Globus pallidus (tissue), 1 donor: ENCODE measurements around the gene USP24.
"Not testable (repeated sequence)": the region's sequence is repeated elsewhere in the genome, so short reads cannot be mapped to it uniquely, and the experiment has no call there.

Source experiments
- DNase-seq: peaks from one replicate; pipeline ENCODE4 v3.0.0-alpha.2; 2015; ENCODE audit warnings: low spot score

The USP24 gene

DNA sequence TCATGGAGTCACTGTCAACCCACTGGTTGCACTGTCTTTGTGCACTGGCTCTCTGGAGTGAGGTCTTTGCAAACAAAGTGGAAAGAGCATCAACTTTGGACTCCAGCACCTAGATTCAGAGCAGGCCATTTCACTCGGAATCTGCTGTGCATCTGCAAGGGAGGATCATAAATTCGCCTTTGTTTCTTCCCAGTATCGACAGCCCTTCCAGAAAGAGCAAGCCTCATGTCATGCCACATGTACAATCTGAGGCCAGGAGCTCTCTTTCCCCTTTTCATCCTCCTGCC lies 176.7 kb downstream of the USP24 start:
- DNase-seq: no peak

DNA sequence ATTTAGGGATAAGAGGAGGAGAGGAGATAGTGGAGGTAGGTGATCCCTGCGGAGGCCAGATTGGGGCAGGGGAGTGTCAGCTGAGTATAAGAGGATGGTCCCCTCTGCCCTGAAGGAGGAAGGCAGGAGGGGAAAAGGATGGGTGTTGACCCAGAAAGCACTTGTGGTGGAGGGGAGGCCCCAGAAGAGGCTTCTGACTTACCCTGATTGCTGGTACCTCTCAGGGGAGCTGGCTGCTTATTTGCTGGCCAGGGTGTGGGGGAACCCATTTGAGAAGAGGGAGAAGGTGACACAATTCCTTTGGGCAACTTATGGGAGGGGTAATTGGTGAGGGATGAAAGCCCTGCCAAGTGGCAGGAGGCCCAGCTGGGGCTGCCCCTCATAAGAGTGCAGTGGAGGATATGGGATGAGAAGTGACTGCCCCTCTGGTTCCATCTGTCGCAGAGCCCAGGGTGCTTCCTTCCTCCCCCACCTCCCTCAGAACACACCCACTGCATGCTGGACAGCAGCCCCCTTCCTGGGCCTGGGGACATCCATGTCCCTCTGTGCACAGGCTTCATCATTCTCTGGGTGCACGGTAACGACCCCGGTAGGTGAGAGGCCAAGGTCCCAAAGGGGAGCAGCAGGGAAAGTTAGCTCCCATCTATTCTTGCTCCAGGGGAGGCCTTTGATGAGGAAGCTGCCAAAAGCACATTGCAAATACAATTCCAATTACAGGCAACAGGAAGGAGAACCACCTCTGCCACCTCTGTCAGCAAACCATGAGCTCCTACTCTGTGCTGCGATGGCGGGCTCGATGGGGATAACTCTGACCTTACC lies 177.2 kb downstream of the USP24 start:
- no peak for DNase-seq

DNA sequence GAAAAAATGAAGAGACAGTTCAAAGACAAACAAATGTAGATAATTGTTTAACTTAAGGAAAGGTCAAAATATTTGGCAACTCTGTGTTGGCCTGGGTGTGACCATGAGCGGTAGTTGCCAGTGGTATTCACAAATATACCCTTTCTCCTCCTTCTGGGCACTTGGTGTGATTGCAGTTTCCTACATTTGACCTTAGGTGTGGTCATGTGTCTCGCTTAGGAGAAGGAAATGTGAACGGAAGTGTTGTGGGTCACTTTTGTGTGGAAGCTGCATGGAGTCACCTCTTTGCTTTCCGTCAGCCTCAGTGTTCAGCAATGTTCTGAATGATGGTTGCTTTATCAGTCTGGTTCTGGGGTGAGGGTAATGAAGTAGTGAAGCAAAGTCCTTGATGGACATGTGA lies 179.3 kb downstream of the USP24 start:
- DNase-seq: no peak

DNA sequence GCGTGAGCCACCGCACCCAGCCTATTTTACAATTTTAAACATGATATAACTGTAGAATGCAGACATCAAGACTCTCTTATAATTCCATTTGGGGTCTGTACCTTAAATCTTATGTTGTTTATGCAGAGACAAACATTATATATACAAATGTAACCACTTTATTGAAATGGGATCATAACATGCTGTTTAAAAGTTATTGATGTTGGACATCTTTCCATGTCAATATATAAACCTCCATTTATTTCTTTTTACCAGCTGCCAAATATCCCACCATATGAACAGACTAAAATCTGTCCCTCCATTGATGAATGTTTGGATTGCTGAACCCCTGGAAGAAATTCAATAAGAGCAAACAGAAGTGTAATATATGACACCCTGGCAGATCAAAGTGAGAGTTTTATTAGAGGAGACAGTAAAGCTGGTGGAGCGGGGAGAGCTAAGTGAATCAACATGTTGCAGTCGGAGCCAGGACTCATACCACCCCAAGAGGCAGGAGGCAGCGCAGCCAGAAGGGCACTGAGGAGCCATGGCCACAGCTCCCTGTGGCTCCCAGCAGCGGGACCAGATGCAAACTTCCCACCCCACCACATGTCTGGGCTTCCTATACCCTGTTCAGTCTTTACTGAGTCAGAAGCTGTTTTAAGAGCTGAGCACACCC lies 180.6 kb downstream of the USP24 start:
- no peak for DNase-seq

DNA sequence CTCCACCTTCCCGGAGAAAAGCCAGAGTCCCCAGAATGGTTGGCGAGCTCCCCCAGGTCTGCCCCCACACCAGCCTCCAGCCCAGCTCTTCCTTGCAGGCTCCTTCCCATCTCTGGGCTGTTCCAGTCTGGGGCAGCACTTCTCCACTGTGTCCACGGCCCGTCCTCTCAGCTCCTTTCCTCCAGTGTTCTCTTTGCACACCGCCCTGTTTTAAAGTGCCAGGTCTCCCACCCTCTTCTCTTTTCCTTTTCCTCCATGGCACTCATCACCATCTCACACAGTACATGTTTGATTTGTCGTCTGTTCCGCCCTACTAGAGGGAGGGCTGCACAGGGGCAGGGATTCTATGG lies 181.9 kb downstream of the USP24 start:
- no peak for DNase-seq

DNA sequence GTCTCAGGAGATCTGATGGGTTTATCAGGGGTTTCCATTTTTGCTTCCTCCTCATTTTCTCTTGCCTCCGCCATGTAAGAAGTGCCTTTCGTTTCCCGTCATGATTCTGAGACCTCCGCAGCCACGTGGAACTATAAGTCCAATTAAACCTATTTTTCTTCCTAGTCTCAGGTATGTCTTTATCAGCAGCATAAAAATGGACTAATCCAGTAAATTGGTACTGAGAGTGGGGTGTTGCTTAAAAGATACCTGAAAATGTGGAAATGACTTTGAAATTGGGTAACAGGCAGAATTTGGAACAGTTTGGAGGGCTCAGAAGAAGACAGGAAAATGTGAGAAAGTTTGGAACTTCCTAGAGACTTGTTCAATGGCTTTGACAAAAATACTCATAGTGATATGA lies 184.1 kb downstream of the USP24 start:
- DNase-seq: not testable (repeated sequence)

DNA sequence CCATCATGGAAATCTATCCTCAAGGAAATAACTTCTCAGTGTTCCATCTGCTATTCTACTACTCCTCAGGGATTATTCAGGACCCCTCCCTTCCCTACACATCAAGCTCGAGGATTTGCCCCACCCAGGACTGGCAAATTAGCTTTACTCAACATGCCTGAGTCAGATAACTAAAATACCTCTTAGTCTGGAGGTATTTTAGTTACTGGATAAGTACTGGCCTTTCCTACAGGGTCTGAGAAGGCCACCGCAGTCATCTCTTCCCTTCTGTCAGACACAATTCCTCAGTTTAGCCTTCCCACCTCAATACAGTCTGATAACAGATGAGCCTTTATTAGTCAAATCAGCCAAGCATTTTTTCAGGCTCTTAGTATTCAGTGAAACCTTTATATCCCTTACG lies 188.5 kb downstream of the USP24 start:
- not testable (repeated sequence) for DNase-seq

DNA sequence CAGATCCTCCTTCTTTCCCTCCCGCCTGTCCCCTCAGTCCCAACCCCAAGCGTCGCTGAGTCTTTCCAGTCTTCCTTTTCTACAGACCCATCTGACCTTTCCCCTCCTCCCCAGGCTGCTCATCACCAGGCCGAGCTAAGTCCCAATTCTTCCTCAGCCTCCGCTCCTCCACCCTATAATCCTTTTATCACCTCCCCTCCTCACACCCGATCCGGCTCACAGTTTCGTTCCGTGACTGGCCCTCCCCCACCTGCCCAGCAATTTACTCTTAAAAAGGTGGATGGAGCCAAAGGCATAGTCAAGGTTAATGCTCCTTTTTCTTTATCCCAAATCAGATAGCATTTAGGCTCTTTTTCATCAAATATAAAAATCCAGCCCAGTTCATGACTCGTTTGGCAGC lies 191.0 kb downstream of the USP24 start:
- not testable (repeated sequence) for DNase-seq

DNA sequence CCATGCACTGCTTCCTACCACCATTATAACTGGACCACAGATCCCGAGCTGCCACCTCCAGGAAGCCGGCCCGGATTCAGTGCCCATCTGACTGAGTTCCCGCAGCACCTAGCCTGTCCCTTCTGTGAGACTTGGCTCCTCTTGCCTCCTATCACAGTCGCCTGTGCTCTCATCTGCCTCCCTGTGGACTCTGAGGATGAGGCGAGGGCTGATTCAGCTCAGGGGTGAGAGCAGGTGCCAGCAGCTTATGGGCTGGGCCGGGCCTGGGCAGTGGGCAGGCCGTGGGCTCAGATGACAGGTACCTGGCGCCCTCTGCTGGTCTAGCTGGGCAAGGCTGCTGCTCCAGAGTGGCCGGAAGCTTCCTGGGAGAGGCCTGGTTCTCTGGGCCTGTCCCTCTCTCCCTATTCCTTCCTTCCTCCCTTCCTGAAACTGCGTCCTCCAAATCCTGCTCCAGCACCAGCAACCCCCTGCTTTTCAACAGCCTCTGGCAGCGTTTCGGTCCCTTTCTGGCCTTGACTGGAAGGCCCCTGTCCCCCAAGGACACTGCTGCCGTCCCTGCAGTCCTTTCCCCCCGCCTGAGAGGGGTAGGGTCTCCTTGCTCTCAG lies 193.1 kb downstream of the USP24 start:
- DNase-seq: peak; percentile 49

DNA sequence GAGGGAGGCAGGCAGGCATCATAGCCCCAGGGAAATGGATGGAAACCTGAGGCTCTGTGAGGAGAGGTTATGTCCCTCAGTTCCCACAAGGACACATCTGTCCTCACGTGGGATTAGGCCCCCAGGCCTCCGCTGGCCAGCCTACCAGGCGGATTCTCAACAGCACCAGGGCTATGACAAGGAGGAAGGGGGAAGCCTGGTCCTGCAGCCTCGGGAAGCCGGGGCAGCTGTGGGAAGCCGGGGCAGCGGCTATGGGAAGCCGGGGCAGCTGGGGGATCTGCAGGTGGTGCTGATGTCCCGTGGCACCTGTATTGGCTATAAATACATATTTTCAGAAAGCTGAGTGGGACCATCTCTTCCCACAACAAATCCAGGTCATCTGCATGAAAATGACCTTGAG lies 196.8 kb downstream of the USP24 start:
- DNase-seq: no peak
